ENCODE measurements around the gene RNF217. TPM values are rescaled to one million over a fixed set of nuclear protein-coding genes. Genes with fewer than 3 reads are reported as not detected.
A peak's percentile ranks its signal among the peaks of the same experiment; 100 is the strongest.

The RNF217 gene
- total and polyA plus RNA-seq, 2 of the 13 experiments (the other 11 are each of a cell fraction or from before 2014, with no cell fraction given) = 2.2 to 2.4 TPM

DNA sequence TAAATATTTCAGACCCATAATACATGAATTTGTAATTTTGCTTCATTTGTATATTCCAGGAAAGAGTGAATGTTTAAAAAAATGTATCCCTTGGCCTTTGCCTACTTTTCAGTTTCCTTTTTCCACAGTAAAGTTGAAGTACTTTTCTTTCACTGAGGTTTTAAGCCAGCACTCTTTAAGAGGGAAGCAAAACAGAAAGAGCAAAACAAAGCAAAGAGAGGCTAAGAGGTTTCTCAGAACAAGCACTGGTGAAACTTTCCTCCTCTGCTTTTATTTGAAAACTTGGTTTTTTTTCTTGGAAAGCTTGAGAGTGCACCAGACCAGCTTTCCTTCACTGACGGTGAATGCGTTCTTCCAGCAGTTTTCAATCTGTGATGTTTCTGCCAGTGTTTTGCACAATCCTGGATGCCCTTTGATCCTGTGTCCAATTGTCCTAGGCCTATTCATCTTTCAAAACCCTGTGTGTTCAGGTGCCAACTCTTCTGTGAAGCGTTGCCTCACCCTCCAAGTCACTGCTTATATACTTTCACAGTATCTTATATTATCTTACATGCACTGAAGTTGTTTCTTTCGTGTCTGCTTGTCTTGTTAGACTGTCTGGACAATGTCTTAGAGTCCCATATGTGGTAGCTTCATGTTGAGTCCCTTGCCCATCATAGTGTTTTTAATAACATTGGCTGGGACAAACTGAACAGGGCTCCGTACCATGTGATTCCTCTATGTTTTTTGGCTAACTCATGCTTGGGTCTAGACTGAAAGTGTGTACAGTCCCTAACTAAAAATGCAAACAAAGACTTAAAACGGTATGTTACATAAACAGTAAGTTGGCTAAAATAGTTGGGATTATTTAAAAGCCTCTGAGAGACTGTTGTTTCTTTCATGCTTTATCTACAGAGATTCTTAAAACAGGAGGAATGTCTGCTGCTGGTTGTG, 1.9 kb downstream of the RNF217 start (continued):
- TF ChIP-seq, protein P1, sequence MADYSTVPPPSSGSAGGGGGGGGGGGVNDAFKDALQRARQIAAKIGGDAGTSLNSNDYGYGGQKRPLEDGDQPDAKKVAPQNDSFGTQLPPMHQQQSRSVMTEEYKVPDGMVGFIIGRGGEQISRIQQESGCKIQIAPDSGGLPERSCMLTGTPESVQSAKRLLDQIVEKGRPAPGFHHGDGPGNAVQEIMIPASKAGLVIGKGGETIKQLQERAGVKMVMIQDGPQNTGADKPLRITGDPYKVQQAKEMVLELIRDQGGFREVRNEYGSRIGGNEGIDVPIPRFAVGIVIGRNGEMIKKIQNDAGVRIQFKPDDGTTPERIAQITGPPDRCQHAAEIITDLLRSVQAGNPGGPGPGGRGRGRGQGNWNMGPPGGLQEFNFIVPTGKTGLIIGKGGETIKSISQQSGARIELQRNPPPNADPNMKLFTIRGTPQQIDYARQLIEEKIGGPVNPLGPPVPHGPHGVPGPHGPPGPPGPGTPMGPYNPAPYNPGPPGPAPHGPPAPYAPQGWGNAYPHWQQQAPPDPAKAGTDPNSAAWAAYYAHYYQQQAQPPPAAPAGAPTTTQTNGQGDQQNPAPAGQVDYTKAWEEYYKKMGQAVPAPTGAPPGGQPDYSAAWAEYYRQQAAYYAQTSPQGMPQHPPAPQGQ (CRISPR knock-in tag; IDR thresholded peaks at IDR 0.05; ENCODE audit: borderline replicate concordance) = no peak
- TF ChIP-seq, protein P2, sequence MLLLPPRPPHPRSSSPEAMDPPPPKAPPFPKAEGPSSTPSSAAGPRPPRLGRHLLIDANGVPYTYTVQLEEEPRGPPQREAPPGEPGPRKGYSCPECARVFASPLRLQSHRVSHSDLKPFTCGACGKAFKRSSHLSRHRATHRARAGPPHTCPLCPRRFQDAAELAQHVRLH (CRISPR knock-in tag; IDR thresholded peaks at IDR 0.05; ENCODE audit: borderline replicate concordance, low read depth) = no peak
- TF ChIP-seq ZNF18 (CRISPR knock-in tag; IDR thresholded peaks at IDR 0.05; ENCODE audit: insufficient replicate concordance) = no peak
- no peak for TF ChIP-seq MED13 (CRISPR knock-in tag; IDR thresholded peaks at IDR 0.05)
- TF ChIP-seq DRAP1 (CRISPR knock-in tag; IDR thresholded peaks at IDR 0.05) = no peak
- TF ChIP-seq SPEN (CRISPR knock-in tag; IDR thresholded peaks at IDR 0.05; ENCODE audit: low read depth) = no peak
- TF ChIP-seq, protein P3, sequence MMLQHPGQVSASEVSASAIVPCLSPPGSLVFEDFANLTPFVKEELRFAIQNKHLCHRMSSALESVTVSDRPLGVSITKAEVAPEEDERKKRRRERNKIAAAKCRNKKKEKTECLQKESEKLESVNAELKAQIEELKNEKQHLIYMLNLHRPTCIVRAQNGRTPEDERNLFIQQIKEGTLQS (CRISPR knock-in tag; IDR thresholded peaks at IDR 0.05) = no peak
- TF ChIP-seq HOXA7 (CRISPR knock-in tag; IDR thresholded peaks at IDR 0.05) = no peak
- no peak for TF ChIP-seq ZNF562 (CRISPR knock-in tag; IDR thresholded peaks at IDR 0.05; ENCODE audit: borderline replicate concordance)
- TF ChIP-seq, protein P4, sequence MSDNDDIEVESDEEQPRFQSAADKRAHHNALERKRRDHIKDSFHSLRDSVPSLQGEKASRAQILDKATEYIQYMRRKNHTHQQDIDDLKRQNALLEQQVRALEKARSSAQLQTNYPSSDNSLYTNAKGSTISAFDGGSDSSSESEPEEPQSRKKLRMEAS (IDR thresholded peaks at IDR 0.05) = no peak
- TF ChIP-seq CEBPG (CRISPR knock-in tag; IDR thresholded peaks at IDR 0.05) = peak; percentile 85
- no peak for TF ChIP-seq ZBTB3 (CRISPR knock-in tag; IDR thresholded peaks at IDR 0.05; ENCODE audit: borderline replicate concordance, low read depth)
- TF ChIP-seq, protein P5, sequence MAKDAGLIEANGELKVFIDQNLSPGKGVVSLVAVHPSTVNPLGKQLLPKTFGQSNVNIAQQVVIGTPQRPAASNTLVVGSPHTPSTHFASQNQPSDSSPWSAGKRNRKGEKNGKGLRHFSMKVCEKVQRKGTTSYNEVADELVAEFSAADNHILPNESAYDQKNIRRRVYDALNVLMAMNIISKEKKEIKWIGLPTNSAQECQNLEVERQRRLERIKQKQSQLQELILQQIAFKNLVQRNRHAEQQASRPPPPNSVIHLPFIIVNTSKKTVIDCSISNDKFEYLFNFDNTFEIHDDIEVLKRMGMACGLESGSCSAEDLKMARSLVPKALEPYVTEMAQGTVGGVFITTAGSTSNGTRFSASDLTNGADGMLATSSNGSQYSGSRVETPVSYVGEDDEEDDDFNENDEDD (CRISPR knock-in tag; IDR thresholded peaks at IDR 0.05; ENCODE audit: borderline replicate concordance) = no peak
- no peak for TF ChIP-seq ZBTB42 (CRISPR knock-in tag; IDR thresholded peaks at IDR 0.05)
- TF ChIP-seq, protein P6, sequence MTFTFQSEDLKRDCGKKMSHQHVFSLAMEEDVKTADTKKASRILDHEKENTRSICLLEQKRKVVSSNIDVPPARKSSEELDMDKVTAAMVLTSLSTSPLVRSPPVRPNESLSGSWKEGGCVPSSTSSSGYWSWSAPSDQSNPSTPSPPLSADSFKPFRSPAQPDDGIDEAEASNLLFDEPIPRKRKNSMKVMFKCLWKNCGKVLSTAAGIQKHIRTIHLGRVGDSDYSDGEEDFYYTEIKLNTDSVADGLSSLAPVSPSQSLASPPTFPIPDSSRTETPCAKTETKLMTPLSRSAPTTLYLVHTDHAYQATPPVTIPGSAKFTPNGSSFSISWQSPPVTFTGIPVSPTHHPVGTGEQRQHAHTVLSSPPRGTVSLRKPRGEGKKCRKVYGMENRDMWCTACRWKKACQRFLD (CRISPR knock-in tag; IDR thresholded peaks at IDR 0.05; ENCODE audit: borderline replicate concordance) = no peak
- TF ChIP-seq, protein P7, sequence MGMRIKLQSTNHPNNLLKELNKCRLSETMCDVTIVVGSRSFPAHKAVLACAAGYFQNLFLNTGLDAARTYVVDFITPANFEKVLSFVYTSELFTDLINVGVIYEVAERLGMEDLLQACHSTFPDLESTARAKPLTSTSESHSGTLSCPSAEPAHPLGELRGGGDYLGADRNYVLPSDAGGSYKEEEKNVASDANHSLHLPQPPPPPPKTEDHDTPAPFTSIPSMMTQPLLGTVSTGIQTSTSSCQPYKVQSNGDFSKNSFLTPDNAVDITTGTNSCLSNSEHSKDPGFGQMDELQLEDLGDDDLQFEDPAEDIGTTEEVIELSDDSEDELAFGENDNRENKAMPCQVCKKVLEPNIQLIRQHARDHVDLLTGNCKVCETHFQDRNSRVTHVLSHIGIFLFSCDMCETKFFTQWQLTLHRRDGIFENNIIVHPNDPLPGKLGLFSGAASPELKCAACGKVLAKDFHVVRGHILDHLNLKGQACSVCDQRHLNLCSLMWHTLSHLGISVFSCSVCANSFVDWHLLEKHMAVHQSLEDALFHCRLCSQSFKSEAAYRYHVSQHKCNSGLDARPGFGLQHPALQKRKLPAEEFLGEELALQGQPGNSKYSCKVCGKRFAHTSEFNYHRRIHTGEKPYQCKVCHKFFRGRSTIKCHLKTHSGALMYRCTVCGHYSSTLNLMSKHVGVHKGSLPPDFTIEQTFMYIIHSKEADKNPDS (CRISPR knock-in tag; IDR thresholded peaks at IDR 0.05) = no peak

Data from HepG2 (cell line).